Measurements from ENCODE around the gene SNHG17.

- TF ChIP-seq CTCF (IDR thresholded peaks at IDR 0.05 in 8 of 11, conservative IDR thresholded peaks at IDR 0.05 in 3 of 11) = no peak
- no peak for TF ChIP-seq POLR2AphosphoS5 (IDR thresholded peaks at IDR 0.05)
Observed at GRCh38 chr20:38421915-38422314, 13.2 kb downstream of the SNHG17 start.
